NCI-H1694 treated with DMSO at 0.1 percent for 48 hours (cell line): Measurements from ENCODE around the gene FSTL4.

ENCODE experiments used
- DNase-seq: peaks from one replicate; lab custom pipeline; 2025; lab: John Stamatoyannopoulos, UW

Gene FSTL4

GRCh38 chr5:133610489-133611356 is 1.6 kb downstream of the FSTL4 start:
- peak; percentile 2 for DNase-seq

- no peak for DNase-seq
Measured at GRCh38 chr5:133607451-133607850, 4.9 kb downstream of the FSTL4 start.

- DNase-seq, result no peak
Measured at GRCh38 chr5:133606835-133607234, 5.5 kb downstream of the FSTL4 start.

- no peak for DNase-seq
Measured at GRCh38 chr5:133605323-133605722, 7.0 kb downstream of the FSTL4 start.

GRCh38 chr5:133603711-133604110 is 8.6 kb downstream of the FSTL4 start:
- DNase-seq, result no peak

- no peak for DNase-seq
Measured at GRCh38 chr5:133602835-133603380, 9.4 kb downstream of the FSTL4 start.

GRCh38 chr5:133599600-133599999 is 12.7 kb downstream of the FSTL4 start:
- DNase-seq, result no peak

GRCh38 chr5:133599044-133599443 is 13.3 kb downstream of the FSTL4 start:
- no peak for DNase-seq

- no peak for DNase-seq
Measured at GRCh38 chr5:133596049-133596448, 16.3 kb downstream of the FSTL4 start.

GRCh38 chr5:133595465-133595864 is 16.9 kb downstream of the FSTL4 start:
- DNase-seq, result no peak

GRCh38 chr5:133589286-133589685 is 23.1 kb downstream of the FSTL4 start:
- DNase-seq, result no peak

GRCh38 chr5:133582971-133583370 is 29.4 kb downstream of the FSTL4 start:
- no peak for DNase-seq

- DNase-seq, result peak; percentile 20
Measured at GRCh38 chr5:133581918-133582317, 30.4 kb downstream of the FSTL4 start.

GRCh38 chr5:133581348-133581747 is 31.0 kb downstream of the FSTL4 start:
- DNase-seq, result no peak

GRCh38 chr5:133580618-133581017 is 31.7 kb downstream of the FSTL4 start:
- DNase-seq, result no peak

- DNase-seq, result no peak
Measured at GRCh38 chr5:133579766-133580165, 32.6 kb downstream of the FSTL4 start.

- no peak for DNase-seq
Measured at GRCh38 chr5:133569347-133569746, 43.0 kb downstream of the FSTL4 start.

GRCh38 chr5:133565993-133566392 is 46.3 kb downstream of the FSTL4 start:
- DNase-seq, result no peak

- no peak for DNase-seq
Measured at GRCh38 chr5:133564921-133565565, 47.3 kb downstream of the FSTL4 start.

GRCh38 chr5:133562554-133562953 is 49.8 kb downstream of the FSTL4 start:
- DNase-seq, result no peak

- no peak for DNase-seq
Measured at GRCh38 chr5:133559960-133560359, 52.4 kb downstream of the FSTL4 start.

GRCh38 chr5:133556551-133556950 is 55.8 kb downstream of the FSTL4 start:
- no peak for DNase-seq

GRCh38 chr5:133554279-133554678 is 58.1 kb downstream of the FSTL4 start:
- DNase-seq, result no peak
